MM.1S (cell line): Measurements from ENCODE around the gene CENPX.

Experiments used
- DNase-seq: peaks from one replicate; pipeline ENCODE4 v3.0.0-alpha.2; 2015
- H2AFZ ChIP-seq: fragments of 300-600 bp; sonication (generic); 2 replicates; pipeline ENCODE4 v1.6.0; 2016; ENCODE audit warnings: antibody characterized with exemption, low read length
- H3F3A ChIP-seq: fragments of 300-600 bp; sonication (generic); 2 replicates; pipeline ENCODE4 v1.6.1; 2016; ENCODE audit warnings: mild to moderate bottlenecking, antibody characterized with exemption, low read length, moderate library complexity, mixed read lengths; ENCODE audit not compliant: insufficient read depth
- H3K27ac ChIP-seq: fragments of 300-600 bp; sonication (generic); 2 replicates; pipeline ENCODE4 v1.5.1; 2016; ENCODE audit warnings: mild to moderate bottlenecking, low read length
- H3K27me3 ChIP-seq: fragments of 300-600 bp; sonication (generic); replicated peaks from 2 replicates; pipeline ENCODE4 v1.6.0; 2016; ENCODE audit warnings: low read length; ENCODE audit not compliant: insufficient read depth
- H3K36me3 ChIP-seq: fragments of 300-600 bp; sonication (generic); replicated peaks from 2 replicates; pipeline ENCODE4 v1.6.1; 2016; ENCODE audit warnings: mild to moderate bottlenecking, low read length, mixed read lengths; ENCODE audit not compliant: insufficient read depth
- H3K4me1 ChIP-seq: fragments of 300-600 bp; sonication (generic); 2 replicates; pipeline ENCODE4 v1.6.1; 2016; ENCODE audit warnings: low read length, mixed read lengths
- H3K4me2 ChIP-seq: fragments of 300-600 bp; sonication (generic); 2 replicates; pipeline ENCODE4 v1.6.0; 2016; ENCODE audit warnings: low read depth, low read length
- H3K4me3 ChIP-seq: fragments of 300-600 bp; sonication (generic); 2 replicates; pipeline ENCODE4 v1.5.1; 2016; ENCODE audit warnings: low read length, mixed read lengths
- H3K79me2 ChIP-seq: fragments of 300-600 bp; sonication (generic); 2 replicates; pipeline ENCODE4 v1.6.1; 2016; ENCODE audit warnings: mixed run types, low read length, mixed read lengths
- H3K9ac ChIP-seq: fragments of 300-600 bp; sonication (generic); 2 replicates; pipeline ENCODE4 v1.6.1; 2016; ENCODE audit warnings: low read length, mixed read lengths
- H3K9me2 ChIP-seq: fragments of 300-600 bp; sonication (generic); replicated peaks from 2 replicates; pipeline ENCODE4 v1.6.1; 2016; ENCODE audit warnings: mild to moderate bottlenecking, low read length, mixed read lengths; ENCODE audit not compliant: insufficient read depth
- H3K9me3 ChIP-seq: fragments of 300-600 bp; sonication (generic); replicated peaks from 2 replicates; pipeline ENCODE4 v1.6.1; 2016; ENCODE audit warnings: mild to moderate bottlenecking, low read length, mixed read lengths; ENCODE audit not compliant: insufficient read depth
- H4K20me1 ChIP-seq: fragments of 300-600 bp; sonication (generic); 2 replicates; pipeline ENCODE4 v1.6.1; 2016; ENCODE audit warnings: mild to moderate bottlenecking, low read length, moderate library complexity, mixed read lengths; ENCODE audit not compliant: insufficient read depth
- CTCF ChIP-seq: fragments of 300-600 bp; sonication (generic); IDR thresholded peaks from 2 replicates; pipeline ENCODE4 v1.5.1; 2016; ENCODE audit warnings: antibody characterized with exemption, low read length, mixed read lengths
- EZH2 ChIP-seq: fragments of 300-600 bp; sonication (generic); optimal IDR thresholded peaks from 2 replicates; pipeline ENCODE3; 2017; ENCODE audit warnings: low read depth, mild to moderate bottlenecking, antibody characterized with exemption, low read length, mixed read lengths
- EZH2phosphoT487 ChIP-seq: fragments of 300-600 bp; sonication (generic); IDR thresholded peaks from 2 replicates; pipeline ENCODE4 v1.6.1; 2018; ENCODE audit warnings: antibody characterized with exemption, low read length

The CENPX gene

GRCh38 chr17:81995463-81996231 lies 27.0 kb downstream of the CENPX start:
- no peak overlapping the region for H3K4me2 ChIP-seq

DNA sequence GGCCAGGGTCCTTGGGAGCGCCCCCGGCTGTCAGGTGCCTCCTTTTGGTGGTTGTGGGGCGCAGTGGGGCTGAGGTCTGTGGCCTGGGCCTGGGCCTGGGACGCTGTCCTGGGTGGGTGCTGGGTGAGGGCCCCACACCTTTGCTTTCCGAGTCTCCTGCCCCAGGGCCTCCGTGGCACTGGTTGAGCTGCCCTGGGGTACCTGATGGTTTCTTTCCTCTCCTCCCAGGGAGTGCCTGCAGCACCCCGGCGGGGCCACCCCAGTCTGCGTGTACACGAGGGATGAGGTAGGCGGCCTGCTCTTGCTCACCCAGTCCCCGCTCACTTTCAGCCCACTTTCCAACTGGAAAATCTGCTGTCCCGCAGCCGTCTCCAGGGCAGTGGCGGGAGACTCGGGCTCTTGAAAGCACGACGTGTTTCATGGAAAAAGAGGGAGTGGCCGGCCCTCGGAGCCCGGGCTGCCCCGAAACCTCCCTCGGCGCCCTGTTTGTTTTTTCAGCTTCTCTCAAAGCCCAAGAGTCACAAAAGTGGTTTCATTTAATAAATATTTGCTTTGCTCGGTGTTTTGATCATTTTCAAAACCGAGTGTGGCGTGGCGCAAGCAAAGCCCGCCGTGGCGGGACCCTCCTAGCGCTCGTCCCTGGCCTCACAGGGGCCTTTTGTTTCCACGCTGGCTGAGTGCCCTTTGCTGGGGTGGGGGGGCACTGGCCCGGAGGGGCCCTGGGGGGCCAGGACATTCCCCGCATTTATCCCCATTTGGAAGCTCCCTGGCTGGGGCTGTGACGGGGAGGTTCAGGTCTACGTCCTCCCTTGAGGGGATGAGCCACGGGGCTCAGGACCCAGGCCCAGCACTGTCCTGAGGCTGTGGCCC lies 27.9 kb downstream of the CENPX start:
- Histone ChIP-seq H3K9ac (no peak overlapping the region), H3K4me3 (no peak overlapping the region), H3K9me3 (no peaks in the 10 kb centered on the region), H3K27me3 (no peaks in the 10 kb centered on the region), H3K9me2 (no peaks in the 10 kb centered on the region), H2AFZ (no peak overlapping the region), H3K4me2 (no peak overlapping the region), H4K20me1 (no peaks in the 10 kb centered on the region), H3K79me2 (no peaks in the 10 kb centered on the region), H3K27ac (no peak overlapping the region), H3F3A (no peaks in the 10 kb centered on the region), H3K4me1 (no peaks in the 10 kb centered on the region), H3K36me3 (no peaks in the 10 kb centered on the region)
- DNase-seq = no peak
- TF ChIP-seq EZH2phosphoT487 = no peak
- TF ChIP-seq EZH2 = no peak
- TF ChIP-seq CTCF = no peak

More at GRCh38 chr17:81995463-81996231, 27.0 kb downstream of the CENPX start:
- Histone ChIP-seq H3K9me2 (no peaks in the 10 kb centered on the region), H3K4me1 (no peaks in the 10 kb centered on the region), H2AFZ (no peak overlapping the region), H3K27ac (no peak overlapping the region), H3K9me3 (no peaks in the 10 kb centered on the region), H3K79me2 (no peaks in the 10 kb centered on the region), H4K20me1 (no peaks in the 10 kb centered on the region), H3K27me3 (no peaks in the 10 kb centered on the region), H3K36me3 (no peaks in the 10 kb centered on the region), H3F3A (no peaks in the 10 kb centered on the region), H3K9ac (no peak overlapping the region), H3K4me3 (no peak overlapping the region)
- DNase-seq = no peak
- no peak for TF ChIP-seq CTCF
- TF ChIP-seq EZH2phosphoT487 = no peak
- TF ChIP-seq EZH2 = no peak

GRCh38 chr17:81993729-81994592 lies 28.7 kb downstream of the CENPX start:
- Histone ChIP-seq H3K9me2 (no peaks in the 10 kb centered on the region), H3K9ac (no peak overlapping the region), H2AFZ (no peak overlapping the region), H3K79me2 (no peaks in the 10 kb centered on the region), H4K20me1 (no peaks in the 10 kb centered on the region), H3K27ac (no peak overlapping the region), H3K4me3 (no peak overlapping the region), H3F3A (no peaks in the 10 kb centered on the region), H3K36me3 (no peaks in the 10 kb centered on the region), H3K27me3 (no peaks in the 10 kb centered on the region), H3K4me2 (no peak overlapping the region), H3K4me1 (no peaks in the 10 kb centered on the region), H3K9me3 (no peaks in the 10 kb centered on the region)
- no peak for DNase-seq
- TF ChIP-seq CTCF (no peak), EZH2 (no peak), EZH2phosphoT487 (no peak)
